ENCODE data around the gene ARPC5.
"Not testable (repeated sequence)": the region's sequence is repeated elsewhere in the genome, so short reads cannot be mapped to it uniquely, and the experiment has no call there.

- not testable (repeated sequence) for TF ChIP-seq CTCF, POLR2A (IDR thresholded peaks at IDR 0.05)
Observed at GRCh38 chr1:183618202-183618601, 17.4 kb downstream of the ARPC5 start.
